SU-DHL-6 (cell line): ENCODE data around the gene MPO.

Experiments
- H2AFZ ChIP-seq: fragments of 200-600 bp; sonication (generic); 2 replicates; pipeline ENCODE4 v1.6.1; 2014; ENCODE audit warnings: low read depth, mild to moderate bottlenecking, moderate library complexity, mixed read lengths, antibody characterized with exemption, low read length; ENCODE audit not compliant: severe bottlenecking
- H3F3A ChIP-seq: fragments of 200-600 bp; shearing (Covaris generic); 2 replicates; pipeline ENCODE4 v1.6.0; 2016; ENCODE audit warnings: antibody characterized with exemption, mild to moderate bottlenecking; ENCODE audit not compliant: insufficient read depth
- H3K27ac ChIP-seq: fragments of 200-600 bp; sonication (generic); 2 replicates; pipeline ENCODE4 v1.5.1; 2016; ENCODE audit warnings: low read depth, mild to moderate bottlenecking, low read length, moderate library complexity, mixed read lengths
- H3K27me3 ChIP-seq: fragments of 200-600 bp; sonication (generic), shearing (Covaris generic); 2 replicates; pipeline ENCODE4 v1.6.0; 2014; ENCODE audit warnings: mild to moderate bottlenecking, low read length
- H3K36me3 ChIP-seq: fragments of 200-600 bp; sonication (generic); 2 replicates; pipeline ENCODE4 v1.6.1; 2014; ENCODE audit warnings: mild to moderate bottlenecking, low read length, mixed read lengths
- H3K4me2 ChIP-seq: fragments of 300-600, 200-600 bp; shearing (Covaris generic), sonication (generic); 2 replicates; pipeline ENCODE4 v1.6.0; 2014; ENCODE audit warnings: low read length, low read depth, mild to moderate bottlenecking; ENCODE audit not compliant: poor library complexity, severe bottlenecking
- H3K4me3 ChIP-seq: fragments of 200-600 bp; sonication (generic); 2 replicates; pipeline ENCODE4 v1.5.1; 2014; ENCODE audit warnings: antibody characterized with exemption, low read length, mild to moderate bottlenecking, mixed read lengths; ENCODE audit not compliant: insufficient read depth, poor library complexity, severe bottlenecking
- H3K79me2 ChIP-seq: fragments of 200-600 bp; sonication (generic); 2 replicates; pipeline ENCODE4 v1.6.1; 2014; ENCODE audit warnings: mild to moderate bottlenecking, low read length, moderate library complexity; ENCODE audit not compliant: insufficient read depth
- H3K9ac ChIP-seq: fragments of 200-600 bp; sonication (generic); 2 replicates; pipeline ENCODE4 v1.7.0; 2014; ENCODE audit warnings: mild to moderate bottlenecking, low read length
- H3K9me2 ChIP-seq: fragments of 200-600 bp; sonication (generic); replicated peaks from 2 replicates; pipeline ENCODE4 v1.6.1; 2014; ENCODE audit warnings: low read length; ENCODE audit not compliant: insufficient read depth
- H3K9me3 ChIP-seq: fragments of 200-600 bp; sonication (generic); 2 replicates; pipeline ENCODE4 v1.6.1; 2014; ENCODE audit warnings: low read length, mixed read lengths; ENCODE audit not compliant: insufficient read depth
- H4K20me1 ChIP-seq: fragments of 200-600 bp; sonication (generic); 2 replicates; pipeline ENCODE4 v1.6.1; 2014; ENCODE audit warnings: low read depth, mild to moderate bottlenecking, antibody characterized with exemption, low read length, moderate library complexity, mixed read lengths
- CTCF ChIP-seq: fragments of 200-600 bp; sonication (generic); IDR thresholded peaks from one replicate; pipeline ENCODE4 v1.5.1; 2017; ENCODE audit warnings: antibody characterized with exemption, mild to moderate bottlenecking, low read length, moderate library complexity; ENCODE audit not compliant: insufficient read depth, poor library complexity, severe bottlenecking
- EZH2phosphoT487 ChIP-seq: fragments of 200-600 bp; sonication (generic), shearing (Covaris generic); conservative IDR thresholded peaks from 2 replicates; pipeline ENCODE4 v1.6.1; 2018; ENCODE audit warnings: mild to moderate bottlenecking, antibody characterized with exemption, low read length, moderate library complexity, mixed read lengths

The MPO gene

GRCh38 chr17:58325976-58326468 lies 45.3 kb upstream of the MPO start:
- peaks cover 40% of the 10 kb centered on the region for H3F3A ChIP-seq
- H3K9me2 ChIP-seq: no peaks in the 10 kb centered on the region
- no peak overlapping the region for H2AFZ ChIP-seq
- H4K20me1 ChIP-seq: no peaks in the 10 kb centered on the region
- H3K4me3 ChIP-seq: no peak overlapping the region
- no peak overlapping the region for H3K9ac ChIP-seq
- peaks cover 8% of the 10 kb centered on the region for H3K36me3 ChIP-seq
- TF ChIP-seq CTCF (no peak), EZH2phosphoT487 (no peak)
- H3K79me2 ChIP-seq: peaks cover 4% of the 10 kb centered on the region; the same call in 1 of the 2 replicates
- no peaks in the 10 kb centered on the region for H3K27me3 ChIP-seq
- no peaks in the 10 kb centered on the region for H3K9me3 ChIP-seq
- no peak overlapping the region for H3K27ac ChIP-seq
- H3K4me2 ChIP-seq: no peak overlapping the region

- peaks cover under 1% of the 10 kb centered on the region; the same call in 1 of the 2 replicates for H3K36me3 ChIP-seq
- no peaks in the 10 kb centered on the region for H3K9me2 ChIP-seq
- no peaks in the 10 kb centered on the region for H3K79me2 ChIP-seq
- H3K4me2 ChIP-seq: no peak overlapping the region
- no peak overlapping the region for H3K4me3 ChIP-seq
- H3K9ac ChIP-seq: no peak overlapping the region
- TF ChIP-seq CTCF (no peak), EZH2phosphoT487 (no peak)
- no peak overlapping the region for H2AFZ ChIP-seq
- peaks cover 33% of the 10 kb centered on the region for H3F3A ChIP-seq
- no peaks in the 10 kb centered on the region for H4K20me1 ChIP-seq
- H3K9me3 ChIP-seq: no peaks in the 10 kb centered on the region
- no peak overlapping the region for H3K27ac ChIP-seq
- H3K27me3 ChIP-seq: no peaks in the 10 kb centered on the region
These were observed 44.6 kb upstream of the MPO start for GRCh38 chr17:58325289-58325726.

- no peaks in the 10 kb centered on the region for H3K9me2 ChIP-seq
- TF ChIP-seq EZH2phosphoT487 (no peak), CTCF (no peak)
- H3F3A ChIP-seq: peaks cover 27% of the 10 kb centered on the region
- no peak overlapping the region for H3K4me3 ChIP-seq
- no peak overlapping the region for H2AFZ ChIP-seq
- H3K36me3 ChIP-seq: no peaks in the 10 kb centered on the region
- H3K4me2 ChIP-seq: no peak overlapping the region
- no peaks in the 10 kb centered on the region for H3K9me3 ChIP-seq
- no peaks in the 10 kb centered on the region for H3K79me2 ChIP-seq
- H3K9ac ChIP-seq: no peak overlapping the region
- H3K27me3 ChIP-seq: no peaks in the 10 kb centered on the region
- H3K27ac ChIP-seq: no peak overlapping the region
- no peaks in the 10 kb centered on the region for H4K20me1 ChIP-seq
These were observed 43.9 kb upstream of the MPO start for GRCh38 chr17:58324409-58325288.
